ENCODE results near the gene DNAJC25. TPM values are rescaled to one million over a fixed set of nuclear protein-coding genes. Genes with fewer than 3 reads are reported as not detected.
A peak's percentile ranks its signal among the peaks of the same experiment; 100 is the strongest.

Gene DNAJC25
- total RNA-seq, 1 experiment from 2014 or later, result 10.2 TPM

DNA sequence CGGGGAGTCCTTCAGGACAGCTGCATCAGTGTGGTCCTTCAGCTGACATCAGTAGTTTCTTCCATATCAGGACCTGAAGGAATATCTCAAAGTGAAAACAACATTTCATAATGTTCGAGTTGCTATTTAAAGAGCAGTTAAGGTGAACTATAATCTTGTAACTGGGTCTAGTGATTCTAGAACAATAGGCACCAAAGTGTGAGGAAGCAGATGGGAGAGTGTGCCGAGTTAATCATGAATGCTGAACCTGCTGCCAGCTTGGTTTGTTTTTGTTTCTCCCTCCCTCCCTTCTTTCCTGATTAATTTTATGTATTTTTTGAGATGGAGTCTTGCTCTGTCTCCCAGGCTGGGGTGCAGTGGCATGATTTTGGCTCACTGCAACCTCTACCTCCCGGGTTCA is 28.1 kb upstream of the DNAJC25 start:
- Histone ChIP-seq H3K4me3 (ENCODE audit: low read depth, low read length) (no peak overlapping the region), H3K9me3 (no peaks in the 10 kb centered on the region), H3K27me3 (replicated peaks; ENCODE audit: control insufficient read depth, insufficient read depth, low read length) (no peaks in the 10 kb centered on the region), H3K4me1 (peaks cover 38% of the 10 kb centered on the region), H3K36me3 (ENCODE audit: control insufficient read depth, insufficient read depth, low read length) (no peaks in the 10 kb centered on the region; the same call in 1 of the 2 replicates)
- Mint-ChIP-seq H3K36me3 (ENCODE audit: insufficient read depth, unreplicated experiment) (peaks cover 10% of the 10 kb centered on the region), H3K4me1 (ENCODE audit: low read depth, unreplicated experiment) (peaks cover 21% of the 10 kb centered on the region), H3K27ac (ENCODE audit: unreplicated experiment) (no peak overlapping the region), H3K27me3 (ENCODE audit: insufficient read depth, unreplicated experiment) (no peaks in the 10 kb centered on the region), H3K9me3 (ENCODE audit: unreplicated experiment) (no peaks in the 10 kb centered on the region), H3K4me3 (ENCODE audit: unreplicated experiment) (no peak overlapping the region)
- POLR2A ChIA-PET, result no interaction called here
- BruUV-seq (replicated peaks), result no TSS peak
- TF ChIP-seq, protein P1, sequence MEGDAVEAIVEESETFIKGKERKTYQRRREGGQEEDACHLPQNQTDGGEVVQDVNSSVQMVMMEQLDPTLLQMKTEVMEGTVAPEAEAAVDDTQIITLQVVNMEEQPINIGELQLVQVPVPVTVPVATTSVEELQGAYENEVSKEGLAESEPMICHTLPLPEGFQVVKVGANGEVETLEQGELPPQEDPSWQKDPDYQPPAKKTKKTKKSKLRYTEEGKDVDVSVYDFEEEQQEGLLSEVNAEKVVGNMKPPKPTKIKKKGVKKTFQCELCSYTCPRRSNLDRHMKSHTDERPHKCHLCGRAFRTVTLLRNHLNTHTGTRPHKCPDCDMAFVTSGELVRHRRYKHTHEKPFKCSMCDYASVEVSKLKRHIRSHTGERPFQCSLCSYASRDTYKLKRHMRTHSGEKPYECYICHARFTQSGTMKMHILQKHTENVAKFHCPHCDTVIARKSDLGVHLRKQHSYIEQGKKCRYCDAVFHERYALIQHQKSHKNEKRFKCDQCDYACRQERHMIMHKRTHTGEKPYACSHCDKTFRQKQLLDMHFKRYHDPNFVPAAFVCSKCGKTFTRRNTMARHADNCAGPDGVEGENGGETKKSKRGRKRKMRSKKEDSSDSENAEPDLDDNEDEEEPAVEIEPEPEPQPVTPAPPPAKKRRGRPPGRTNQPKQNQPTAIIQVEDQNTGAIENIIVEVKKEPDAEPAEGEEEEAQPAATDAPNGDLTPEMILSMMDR (IDR thresholded peaks at IDR 0.05; ENCODE audit: insufficient read depth in 1 of 2, low read depth in 1 of 2, low read length in 1 of 2, severe bottlenecking in 1 of 2, unreplicated experiment in 1 of 2), result no peak
- intact Hi-C loops (cut with micrococcal nuclease; ENCODE audit: unreplicated experiment), result no loop called here
- CTCF ChIA-PET, result no interaction called here
- DNase-seq, result no peak

DNA sequence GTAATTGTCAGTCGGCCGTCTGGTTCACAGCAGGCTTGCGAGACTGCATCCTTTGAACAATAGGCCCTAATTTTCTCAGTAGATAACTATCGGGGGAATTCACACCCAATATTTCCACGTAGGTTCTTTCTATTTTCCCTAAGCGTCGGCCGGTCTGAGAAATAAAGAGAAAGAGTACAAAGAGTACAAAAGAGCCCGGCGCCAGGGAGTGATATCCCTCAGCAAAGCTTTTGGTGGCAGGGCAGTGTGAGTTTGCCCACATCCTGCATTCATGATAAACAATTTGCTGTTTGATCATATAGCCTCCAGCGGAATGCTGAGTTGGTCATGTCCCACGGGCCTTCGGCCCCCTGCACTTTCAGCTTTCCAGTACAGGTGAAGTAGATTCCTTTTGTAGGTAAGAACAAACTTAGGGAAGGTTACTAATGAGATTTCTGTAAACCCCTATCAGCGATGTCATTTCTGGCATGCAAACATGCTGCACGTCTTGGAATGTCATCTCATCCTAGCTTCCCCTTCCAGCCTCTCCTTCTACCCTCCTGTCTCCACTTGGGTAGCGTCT is 27.0 kb upstream of the DNAJC25 start:
- no peaks in the 10 kb centered on the region for H3K27me3 Mint-ChIP-seq (ENCODE audit: insufficient read depth, unreplicated experiment)
- H3K27ac Mint-ChIP-seq (ENCODE audit: unreplicated experiment), result no peak overlapping the region
- CTCF ChIA-PET, result no interaction called here
- H3K9me3 ChIP-seq, result no peaks in the 10 kb centered on the region
- peaks cover 38% of the 10 kb centered on the region for H3K4me1 ChIP-seq
- no peak overlapping the region for H3K4me3 ChIP-seq (ENCODE audit: low read depth, low read length)
- H3K9me3 Mint-ChIP-seq (ENCODE audit: unreplicated experiment), result no peaks in the 10 kb centered on the region
- intact Hi-C loops (cut with micrococcal nuclease; ENCODE audit: unreplicated experiment), result no loop called here
- H3K4me3 Mint-ChIP-seq (ENCODE audit: unreplicated experiment), result no peak overlapping the region
- peaks cover 21% of the 10 kb centered on the region for H3K4me1 Mint-ChIP-seq (ENCODE audit: low read depth, unreplicated experiment)
- POLR2A ChIA-PET, result no interaction called here
- H3K36me3 ChIP-seq (ENCODE audit: control insufficient read depth, insufficient read depth, low read length), result no peaks in the 10 kb centered on the region; the same call in 1 of the 2 replicates
- peaks cover 7% of the 10 kb centered on the region for H3K36me3 Mint-ChIP-seq (ENCODE audit: insufficient read depth, unreplicated experiment)
- DNase-seq, result no peak
- BruUV-seq (replicated peaks), result no TSS peak
- H3K27me3 ChIP-seq (replicated peaks; ENCODE audit: control insufficient read depth, insufficient read depth, low read length), result no peaks in the 10 kb centered on the region
- TF ChIP-seq, protein P1 (IDR thresholded peaks at IDR 0.05; ENCODE audit: insufficient read depth in 1 of 2, low read depth in 1 of 2, low read length in 1 of 2, severe bottlenecking in 1 of 2, unreplicated experiment in 1 of 2), result no peak

DNA sequence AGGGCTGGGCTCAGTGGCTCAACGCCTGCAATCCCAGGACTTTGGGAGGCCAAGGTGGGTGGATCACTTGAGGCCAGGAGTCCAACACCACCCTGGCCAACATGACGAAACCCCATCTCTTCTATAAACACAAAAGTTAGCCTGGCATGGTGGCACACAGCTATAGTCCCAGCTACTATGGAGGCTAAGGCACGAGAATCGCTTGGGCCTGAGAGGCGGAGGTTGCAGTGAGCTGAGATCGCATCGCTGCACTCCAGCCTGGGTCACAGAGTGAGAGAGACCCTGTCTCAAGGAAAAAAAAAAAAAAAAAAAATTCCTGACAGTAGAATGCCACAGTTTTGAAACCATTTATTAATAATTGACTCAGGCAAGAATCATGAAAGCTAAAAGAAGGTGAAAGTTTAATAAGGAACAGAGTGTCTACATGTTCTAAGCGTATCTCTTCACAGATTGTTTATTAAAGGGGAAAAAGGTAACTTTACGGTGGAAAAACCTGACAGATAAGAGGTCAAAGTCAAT is 26.0 kb upstream of the DNAJC25 start:
- peaks cover 21% of the 10 kb centered on the region for H3K4me1 Mint-ChIP-seq (ENCODE audit: low read depth, unreplicated experiment)
- Histone ChIP-seq H3K9me3 (no peaks in the 10 kb centered on the region), H3K4me3 (ENCODE audit: low read depth, low read length) (no peak overlapping the region), H3K36me3 (ENCODE audit: control insufficient read depth, insufficient read depth, low read length) (no peaks in the 10 kb centered on the region), H3K27me3 (replicated peaks; ENCODE audit: control insufficient read depth, insufficient read depth, low read length) (no peaks in the 10 kb centered on the region), H3K4me1 (peaks cover 32% of the 10 kb centered on the region)
- H3K27me3 Mint-ChIP-seq (ENCODE audit: insufficient read depth, unreplicated experiment), result no peaks in the 10 kb centered on the region
- no peaks in the 10 kb centered on the region for H3K9me3 Mint-ChIP-seq (ENCODE audit: unreplicated experiment)
- intact Hi-C loops (cut with micrococcal nuclease; ENCODE audit: unreplicated experiment), result no loop called here
- no TSS peak for BruUV-seq (replicated peaks)
- TF ChIP-seq, protein P1 (IDR thresholded peaks at IDR 0.05; ENCODE audit: insufficient read depth in 1 of 2, low read depth in 1 of 2, low read length in 1 of 2, severe bottlenecking in 1 of 2, unreplicated experiment in 1 of 2), result no peak
- POLR2A ChIA-PET, result interaction anchor here (0.6 kb wide), 2 partner anchors 321 to 1188 kb away, joined by 5 to 8 read pairs; no protein-coding TSS in a partner anchor
- DNase-seq, result peak; percentile 6 to 43
- H3K36me3 Mint-ChIP-seq (ENCODE audit: insufficient read depth, unreplicated experiment), result no peaks in the 10 kb centered on the region
- CTCF ChIA-PET, result interaction anchor here (0.7 kb wide), 1 partner anchor 551 kb away, joined by 12 read pairs; no protein-coding TSS in a partner anchor
- H3K4me3 Mint-ChIP-seq (ENCODE audit: unreplicated experiment), result no peak overlapping the region
- H3K27ac Mint-ChIP-seq (ENCODE audit: unreplicated experiment), result no peak overlapping the region

All from Caco-2 (cell line).